HepG2 (cell line): Measurements from ENCODE around the gene IL32. TPM values are rescaled to one million over a fixed set of nuclear protein-coding genes. Genes with fewer than 3 reads are reported as not detected.

ENCODE experiments used
- ATAC-seq: fragments of 200-7000 bp; cut with Tn5 transposase; 3 replicates; pipeline ENCODE4 v1.9.1; 2020; ENCODE audit warnings: mild to moderate bottlenecking, moderate library complexity
- BruUV-seq: library from RNA; stranded (reverse); fragments of 400-500 nt; replicated peaks from 2 replicates; lab custom pipeline; 2021; lab: Mats Ljungman, UMichigan
- CTCF ChIA-PET: fragments of 300-600 bp; formaldehyde crosslinking; extraction: SDS; loops from one replicate; lab custom pipeline; 2021; ENCODE audit warnings: low total read pairs, inconsistent platforms, low intra/inter-chr PET ratio; lab: Yijun Ruan, JAX
- POLR2A ChIA-PET: fragments of 350-600 bp; sonication (Branson Sonifier 250); formaldehyde crosslinking; loops from one replicate; lab custom pipeline; 2020; ENCODE audit warnings: antibody characterized with exemption, inconsistent platforms; lab: Yijun Ruan, JAX
- DNase-seq: peaks from one replicate; pipeline ENCODE4 v3.0.0-alpha.2; 2015; ENCODE audit warnings: low spot score
- FAIRE-seq: peaks from 3 replicates; lab custom pipeline; 2011; peaks lifted over from hg19 to GRCh38; lab: Jason Lieb, UNC
- H2AFZ ChIP-seq: one replicate; pipeline ENCODE4 v1.6.1; 2011; ENCODE audit warnings: low read length, inconsistent platforms
- H3K27ac ChIP-seq: fragments of 300-600 bp; 3 replicates; pipeline ENCODE4 v1.8.0; 2011; ENCODE audit warnings: mixed run types, mild to moderate bottlenecking, mixed read lengths, low read length, inconsistent platforms; ENCODE audit not compliant: insufficient read depth; ENCODE audit errors: extremely low read length
- H3K27me3 ChIP-seq, 2 experiments: fragments of 200-600 bp in 1 of 2; 2 replicates in 1 of 2; 3 replicates in 1 of 2; pipeline versions ENCODE4 v1.6.0 to v1.8.0; 2011; ENCODE audit warnings: low read length in 2 of 2, mild to moderate bottlenecking in 2 of 2, moderate library complexity in 2 of 2, inconsistent platforms in 1 of 2; ENCODE audit not compliant: insufficient read depth in 2 of 2, control insufficient read depth in 1 of 2
- H3K36me3 ChIP-seq, 2 experiments: fragments of 200-600 bp in 1 of 2; replicated peaks in 1 of 2; 2 replicates in 1 of 2; 3 replicates in 1 of 2; pipeline versions ENCODE4 v1.5.1 to v1.8.0; 2011; ENCODE audit warnings: low read length in 2 of 2, inconsistent platforms in 1 of 2; ENCODE audit not compliant: insufficient read depth in 2 of 2, control insufficient read depth in 1 of 2
- H3K4me1 ChIP-seq: 2 replicates; pipeline ENCODE4 v1.5.1; 2012; ENCODE audit warnings: low read length, inconsistent platforms; ENCODE audit not compliant: insufficient read depth
- H3K4me2 ChIP-seq: 2 replicates; pipeline ENCODE4 v1.6.0; 2011; ENCODE audit warnings: low read depth, low read length, inconsistent platforms
- H3K4me3 ChIP-seq, 3 experiments: fragments of 200-600 bp in 1 of 3; sonication (generic), shearing (Covaris generic) in 1 of 3; replicated peaks in 1 of 3; 2 replicates each; pipeline ENCODE4 v1.5.1; 2011 to 2016; ENCODE audit warnings: low read length in 3 of 3, inconsistent platforms in 2 of 3, low read depth in 2 of 3, mild to moderate bottlenecking in 2 of 3, control low read depth in 1 of 3, mixed read lengths in 1 of 3; ENCODE audit not compliant: insufficient read depth in 1 of 3
- H3K79me2 ChIP-seq: one replicate; pipeline ENCODE4 v1.6.1; 2011; ENCODE audit warnings: low read length, inconsistent platforms; ENCODE audit not compliant: insufficient read depth
- H3K9ac ChIP-seq: 2 replicates; pipeline ENCODE4 v1.6.0; 2011; ENCODE audit warnings: mild to moderate bottlenecking, low read depth, low read length, inconsistent platforms; ENCODE audit not compliant: insufficient read depth
- H3K9me3 ChIP-seq: 2 replicates; pipeline ENCODE4 v1.5.1; 2012; ENCODE audit warnings: mild to moderate bottlenecking, low read length
- H4K20me1 ChIP-seq: 2 replicates; pipeline ENCODE4 v1.6.0; 2011; ENCODE audit warnings: inconsistent platforms, mild to moderate bottlenecking, low read length, moderate library complexity; ENCODE audit not compliant: insufficient read depth
- AGO2 ChIP-seq: fragments of 200-400 bp; formaldehyde crosslinking; optimal IDR thresholded peaks from 2 replicates; pipeline ENCODE3; 2017; ENCODE audit warnings: mild to moderate bottlenecking, low read depth, low read length, moderate library complexity
- CBX2 ChIP-seq, 2 experiments: fragments of 200-600 bp in 1 of 2; sonication (generic); formaldehyde crosslinking in 1 of 2; IDR thresholded peaks; 2 replicates each; pipeline versions ENCODE4 v1.7.0 to v1.8.1; 2018 to 2022; ENCODE audit warnings: low read depth in 2 of 2, low read length in 1 of 2, mild to moderate bottlenecking in 1 of 2, missing genetic modification reagents in 1 of 2
- DNMT3B ChIP-seq: conservative IDR thresholded peaks from 2 replicates; pipeline ENCODE4 v1.6.1; 2016; ENCODE audit warnings: missing biosample characterization, control low read depth
- EZH2 ChIP-seq: conservative IDR thresholded peaks from 2 replicates; pipeline ENCODE4 v1.6.1; 2012; ENCODE audit warnings: mild to moderate bottlenecking, low read depth, low read length, moderate library complexity
- GMEB2 ChIP-seq: IDR thresholded peaks from 2 replicates; pipeline ENCODE4 v1.6.1; 2016; ENCODE audit warnings: missing biosample characterization, missing genetic modification reagents, low read depth
- TIGD3 ChIP-seq: sonication (generic); formaldehyde crosslinking; IDR thresholded peaks from 2 replicates; pipeline ENCODE4 v1.5.1; 2020; ENCODE audit warnings: mild to moderate bottlenecking, missing genetic modification reagents, borderline replicate concordance
- WIZ ChIP-seq: sonication (generic); formaldehyde crosslinking; IDR thresholded peaks from 2 replicates; pipeline ENCODE4 v1.5.1; 2020; ENCODE audit warnings: mild to moderate bottlenecking, missing genetic modification reagents
- ZBTB33 ChIP-seq: sonication (generic); formaldehyde crosslinking; IDR thresholded peaks from 2 replicates; pipeline ENCODE4 v1.4.0; 2020; ENCODE audit warnings: missing genetic modification reagents
- ZBTB8A ChIP-seq: sonication (generic); formaldehyde crosslinking; IDR thresholded peaks from 2 replicates; pipeline ENCODE4 v1.4.0; 2020; ENCODE audit warnings: mild to moderate bottlenecking, low read depth, missing genetic modification reagents, borderline replicate concordance
- ZFYVE20 ChIP-seq: sonication (generic); formaldehyde crosslinking; IDR thresholded peaks from 2 replicates; pipeline ENCODE4 v1.8.0; 2023; ENCODE audit warnings: low read depth, mild to moderate bottlenecking, moderate library complexity, missing genetic modification reagents, borderline replicate concordance
- ZIK1 ChIP-seq: sonication (generic); formaldehyde crosslinking; IDR thresholded peaks from 2 replicates; pipeline ENCODE4 v1.5.0; 2020; ENCODE audit warnings: mild to moderate bottlenecking, low read depth, missing genetic modification reagents, borderline replicate concordance
- ZMAT3 ChIP-seq: sonication (generic); formaldehyde crosslinking; conservative IDR thresholded peaks from 2 replicates; pipeline ENCODE4 v1.7.0; 2021; ENCODE audit warnings: missing genetic modification reagents
- ZNF317 ChIP-seq: sonication (generic); formaldehyde crosslinking; IDR thresholded peaks from 2 replicates; pipeline ENCODE4 v1.5.0; 2020; ENCODE audit warnings: mild to moderate bottlenecking, missing genetic modification reagents
- WGBS: methylation state at CpG from one replicate; pipeline ENCODE4 v1.1.6; 2017; ENCODE audit warnings: low lambda C conversion rate; 5-methylcytosine and 5-hydroxymethylcytosine counted together
- in situ Hi-C: cut with HindIII; loops from 2 replicates; pipeline ENCODE4 v1.10.0; 2017; ENCODE audit warnings: low pct_unique_long_range_greater_than_20kb; ENCODE audit not compliant: extremely low pct_ligation_motif_present
- intact Hi-C: fragments of 100-400 bp; cut with micrococcal nuclease; formaldehyde crosslinking; loops from one replicate; pipeline ENCODE4 v1.10.0; 2022; ENCODE audit not compliant: unreplicated experiment
- polyA plus RNA-seq, 8 experiments: library from polyadenylated mRNA; depleted of rRNA in 3 of 8; stranded (reverse) in 7 of 8; unstranded in 1 of 8; fragments of >200 nt; fragmentation: Illumina TruSeq in 4 of 8; extraction: Trizol in 4 of 8; gene quantifications; 2 replicates each; pipeline versions ENCODE4 v1.2.1 to v1.2.3, GENCODE V29; 2011 to 2016; ENCODE audit warnings: low read depth in 4 of 8, missing spikeins in 1 of 8, mixed read lengths in 1 of 8; ENCODE audit not compliant: insufficient read depth in 1 of 8
- total RNA-seq, 5 experiments: library from RNA; depleted of rRNA; stranded (reverse); fragments of >200 nt; fragmentation: Illumina TruSeq; extraction: Trizol; gene quantifications; 2 replicates each; pipeline ENCODE4 v1.2.3, GENCODE V29; 2016; ENCODE audit warnings: low read depth in 1 of 5

IL32 gene
- total and polyA plus RNA-seq, 2 of the 13 experiments (the other 11 are each of a cell fraction or from before 2014, with no cell fraction given): 115 to 165 TPM

- H3K9ac ChIP-seq: no peak overlapping the region
- no peak overlapping the region for H3K4me3 ChIP-seq
- H4K20me1 ChIP-seq: no peaks in the 10 kb centered on the region
- no peaks in the 10 kb centered on the region for H3K36me3 ChIP-seq
- intact Hi-C loops (no loop called here), in situ Hi-C loops (no loop called here)
- POLR2A ChIA-PET: interaction anchor here (1.4 kb wide), 1 partner anchor 9 kb away, joined by 3 read pairs; no protein-coding TSS in a partner anchor
- peaks cover 10 to 58% of the 10 kb centered on the region in 2 experiments for H3K27me3 ChIP-seq
- ATAC-seq: no peak
- no TSS peak for BruUV-seq
- no peak for FAIRE-seq
- TF ChIP-seq ZIK1 (CRISPR knock-in tag): no peak
- no peak for TF ChIP-seq EZH2
- TF ChIP-seq AGO2: peak; percentile 19
- peak; percentile 9; the same call in 1 of the 2 replicates for TF ChIP-seq ZBTB33 (CRISPR knock-in tag)
- TF ChIP-seq ZMAT3: no peak
- TF ChIP-seq, all 625 proteins: peak for 2
- DNase-seq: no peak
- no peak overlapping the region for H3K4me2 ChIP-seq
- H3K9me3 ChIP-seq: no peaks in the 10 kb centered on the region
- WGBS: 59% methylated on average over 12 of the region's 26 CpGs
- H3K27ac ChIP-seq: no peak overlapping the region
- CTCF ChIA-PET: no interaction called here
- H3K4me1 ChIP-seq: peaks cover 9% of the 10 kb centered on the region
- H3K79me2 ChIP-seq: no peaks in the 10 kb centered on the region
- no peak overlapping the region for H2AFZ ChIP-seq
Observed at GRCh38 chr16:3049921-3050481, 15.4 kb upstream of the IL32 start.

- Histone ChIP-seq H4K20me1 (no peaks in the 10 kb centered on the region), H3K9me3 (no peaks in the 10 kb centered on the region), H3K36me3 (no peaks in the 10 kb centered on the region), H3K27ac (no peak overlapping the region), H3K9ac (no peak overlapping the region), H2AFZ (no peak overlapping the region), H3K4me3 (no peak overlapping the region), H3K79me2 (no peaks in the 10 kb centered on the region), H3K27me3 (peaks cover 10 to 55% of the 10 kb centered on the region in 2 experiments), H3K4me1 (peaks cover 5% of the 10 kb centered on the region; the same call in 1 of the 2 replicates), H3K4me2 (no peak overlapping the region)
- BruUV-seq: no TSS peak
- ChIA-PET CTCF (no interaction called here), POLR2A (interaction anchor here (1.4 kb wide), 1 partner anchor 9 kb away, joined by 3 read pairs; no protein-coding TSS in a partner anchor)
- intact Hi-C loops (no loop called here), in situ Hi-C loops (no loop called here)
- WGBS: 19% methylated on average over 5 of the region's 5 CpGs
- FAIRE-seq: no peak
- no peak for ATAC-seq
- DNase-seq: no peak
- TF ChIP-seq ZBTB8A (CRISPR knock-in tag) (no peak), CBX2 (IDR thresholded peaks at IDR 0.05; ENCODE audit: low read depth, low read length) (no peak), CBX2 (CRISPR knock-in tag; IDR thresholded peaks at IDR 0.05; ENCODE audit: low read depth) (no peak), GMEB2 (CRISPR knock-in tag) (no peak), DNMT3B (CRISPR knock-in tag) (no peak), TIGD3 (no peak), ZFYVE20 (no peak), WIZ (no peak), ZNF317 (CRISPR knock-in tag) (no peak)
Observed at GRCh38 chr16:3050487-3050886, 15.0 kb upstream of the IL32 start.
